ENCODE data around the gene PIK3R1. TPM values are rescaled to one million over a fixed set of nuclear protein-coding genes. Genes with fewer than 3 reads are reported as not detected.

The PIK3R1 gene
- total RNA-seq, 1 donor from 2014 or later, result 27.4 TPM

- Mint-ChIP-seq H3K4me3 (ENCODE audit: unreplicated experiment) (no peak overlapping the region), H3K4me1 (ENCODE audit: unreplicated experiment) (peaks cover 5% of the 10 kb centered on the region), H3K27me3 (ENCODE audit: unreplicated experiment) (no peaks in the 10 kb centered on the region), H3K27ac (ENCODE audit: unreplicated experiment) (no peak overlapping the region), H3K36me3 (ENCODE audit: unreplicated experiment) (no peaks in the 10 kb centered on the region), H3K9me3 (ENCODE audit: unreplicated experiment) (peaks cover 9% of the 10 kb centered on the region)
- DNase-seq (ENCODE audit: extremely low spot score, unreplicated experiment), result no peak
- TF ChIP-seq CTCF (IDR thresholded peaks at IDR 0.05), result no peak
Observed at GRCh38 chr5:68344447-68345111, 129.0 kb downstream of the PIK3R1 start.

- H3K9me3 Mint-ChIP-seq (ENCODE audit: unreplicated experiment), result peaks cover 9% of the 10 kb centered on the region
- no peak overlapping the region for H3K27ac Mint-ChIP-seq (ENCODE audit: unreplicated experiment)
- H3K4me1 Mint-ChIP-seq (ENCODE audit: unreplicated experiment), result peaks cover 4% of the 10 kb centered on the region
- H3K36me3 Mint-ChIP-seq (ENCODE audit: unreplicated experiment), result no peaks in the 10 kb centered on the region
- no peak for DNase-seq (ENCODE audit: extremely low spot score, unreplicated experiment)
- TF ChIP-seq CTCF (IDR thresholded peaks at IDR 0.05), result no peak
- H3K27me3 Mint-ChIP-seq (ENCODE audit: unreplicated experiment), result no peaks in the 10 kb centered on the region
- H3K4me3 Mint-ChIP-seq (ENCODE audit: unreplicated experiment), result no peak overlapping the region
Observed at GRCh38 chr5:68345171-68345570, 129.6 kb downstream of the PIK3R1 start.

GRCh38 chr5:68345582-68345981, 130.0 kb downstream of the PIK3R1 start:
- Mint-ChIP-seq H3K36me3 (ENCODE audit: unreplicated experiment) (no peaks in the 10 kb centered on the region), H3K4me1 (ENCODE audit: unreplicated experiment) (peaks cover 3% of the 10 kb centered on the region), H3K27me3 (ENCODE audit: unreplicated experiment) (no peaks in the 10 kb centered on the region), H3K9me3 (ENCODE audit: unreplicated experiment) (peaks cover 9% of the 10 kb centered on the region), H3K4me3 (ENCODE audit: unreplicated experiment) (no peak overlapping the region), H3K27ac (ENCODE audit: unreplicated experiment) (no peak overlapping the region)
- DNase-seq (ENCODE audit: extremely low spot score, unreplicated experiment), result no peak
- TF ChIP-seq CTCF (IDR thresholded peaks at IDR 0.05), result no peak

GRCh38 chr5:68347536-68347935, 132.0 kb downstream of the PIK3R1 start:
- no peak for TF ChIP-seq CTCF (IDR thresholded peaks at IDR 0.05)
- Mint-ChIP-seq H3K27ac (ENCODE audit: unreplicated experiment) (no peak overlapping the region), H3K27me3 (ENCODE audit: unreplicated experiment) (no peaks in the 10 kb centered on the region), H3K4me1 (ENCODE audit: unreplicated experiment) (peaks cover 3% of the 10 kb centered on the region), H3K36me3 (ENCODE audit: unreplicated experiment) (no peaks in the 10 kb centered on the region), H3K9me3 (ENCODE audit: unreplicated experiment) (peaks cover 9% of the 10 kb centered on the region), H3K4me3 (ENCODE audit: unreplicated experiment) (no peak overlapping the region)
- no peak for DNase-seq (ENCODE audit: extremely low spot score, unreplicated experiment)

GRCh38 chr5:68348447-68349222, 133.1 kb downstream of the PIK3R1 start:
- Mint-ChIP-seq H3K4me3 (ENCODE audit: unreplicated experiment) (no peak overlapping the region), H3K4me1 (ENCODE audit: unreplicated experiment) (peaks cover 3% of the 10 kb centered on the region), H3K27me3 (ENCODE audit: unreplicated experiment) (no peaks in the 10 kb centered on the region), H3K36me3 (ENCODE audit: unreplicated experiment) (no peaks in the 10 kb centered on the region), H3K27ac (ENCODE audit: unreplicated experiment) (no peak overlapping the region), H3K9me3 (ENCODE audit: unreplicated experiment) (peaks cover 9% of the 10 kb centered on the region)
- no peak for DNase-seq (ENCODE audit: extremely low spot score, unreplicated experiment)
- TF ChIP-seq CTCF (IDR thresholded peaks at IDR 0.05), result no peak

Measured in osteocyte (in vitro differentiated cells).